NCI-H187 (cell line): ENCODE measurements around the gene PCDHGA11.
"Not testable (repeated sequence)": the region's sequence is repeated elsewhere in the genome, so short reads cannot be mapped to it uniquely, and the experiment has no call there.

ENCODE experiments used
- DNase-seq, 2 experiments: peaks; one replicate each; lab custom pipeline; 2025; lab: John Stamatoyannopoulos, UW

PCDHGA11 gene

GRCh38 chr5:141398608-141399007 lies 22.2 kb upstream of the PCDHGA11 start:
- no peak for DNase-seq

DNA sequence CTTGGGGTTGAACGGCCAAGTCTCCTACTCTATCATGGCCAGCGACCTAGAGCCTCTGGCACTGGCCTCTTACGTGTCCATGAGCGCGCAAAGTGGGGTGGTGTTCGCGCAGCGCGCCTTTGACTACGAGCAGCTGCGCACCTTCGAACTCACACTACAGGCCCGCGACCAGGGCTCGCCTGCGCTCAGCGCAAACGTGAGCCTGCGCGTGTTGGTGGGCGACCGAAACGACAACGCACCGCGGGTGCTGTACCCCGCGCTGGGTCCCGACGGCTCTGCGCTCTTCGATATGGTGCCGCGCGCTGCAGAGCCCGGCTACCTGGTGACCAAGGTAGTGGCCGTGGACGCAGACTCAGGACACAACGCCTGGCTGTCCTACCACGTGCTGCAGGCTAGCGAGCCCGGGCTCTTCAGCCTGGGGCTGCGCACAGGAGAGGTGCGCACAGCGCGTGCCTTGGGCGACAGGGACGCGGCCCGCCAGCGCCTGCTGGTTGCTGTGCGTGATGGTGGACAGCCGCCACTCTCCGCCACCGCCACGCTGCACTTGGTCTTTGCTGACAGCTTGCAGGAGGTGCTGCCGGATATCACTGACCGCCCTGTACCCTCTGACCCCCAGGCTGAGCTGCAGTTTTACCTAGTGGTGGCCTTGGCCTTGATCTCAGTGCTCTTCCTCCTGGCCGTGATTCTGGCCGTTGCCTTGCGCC lies 21.1 kb upstream of the PCDHGA11 start:
- DNase-seq, result no peak

GRCh38 chr5:141402553-141403243 lies 18.2 kb upstream of the PCDHGA11 start, which contains the start of gene PCDHGA9:
Gene PCDHGA9, plus strand, starts transcription at chr5:141402778. Its CDS starts 175 bp downstream, at chr5:141402953.
- DNase-seq, result no peak

DNA sequence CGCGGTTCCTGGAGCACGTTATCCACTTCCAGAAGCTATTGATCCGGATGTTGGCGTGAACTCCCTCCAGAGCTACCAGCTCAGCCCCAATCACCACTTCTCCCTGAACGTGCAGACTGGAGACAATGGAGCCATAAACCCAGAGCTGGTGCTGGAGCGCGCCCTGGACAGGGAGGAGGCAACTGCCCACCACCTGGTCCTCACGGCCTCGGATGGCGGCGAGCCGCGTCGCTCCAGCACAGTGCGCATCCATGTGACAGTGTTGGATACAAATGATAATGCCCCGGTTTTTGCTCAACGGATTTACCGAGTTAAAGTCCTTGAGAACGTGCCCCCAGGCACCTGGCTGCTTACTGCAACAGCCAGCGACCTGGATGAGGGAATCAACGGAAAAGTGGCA lies 17.5 kb upstream of the PCDHGA11 start:
- no peak for DNase-seq

DNA sequence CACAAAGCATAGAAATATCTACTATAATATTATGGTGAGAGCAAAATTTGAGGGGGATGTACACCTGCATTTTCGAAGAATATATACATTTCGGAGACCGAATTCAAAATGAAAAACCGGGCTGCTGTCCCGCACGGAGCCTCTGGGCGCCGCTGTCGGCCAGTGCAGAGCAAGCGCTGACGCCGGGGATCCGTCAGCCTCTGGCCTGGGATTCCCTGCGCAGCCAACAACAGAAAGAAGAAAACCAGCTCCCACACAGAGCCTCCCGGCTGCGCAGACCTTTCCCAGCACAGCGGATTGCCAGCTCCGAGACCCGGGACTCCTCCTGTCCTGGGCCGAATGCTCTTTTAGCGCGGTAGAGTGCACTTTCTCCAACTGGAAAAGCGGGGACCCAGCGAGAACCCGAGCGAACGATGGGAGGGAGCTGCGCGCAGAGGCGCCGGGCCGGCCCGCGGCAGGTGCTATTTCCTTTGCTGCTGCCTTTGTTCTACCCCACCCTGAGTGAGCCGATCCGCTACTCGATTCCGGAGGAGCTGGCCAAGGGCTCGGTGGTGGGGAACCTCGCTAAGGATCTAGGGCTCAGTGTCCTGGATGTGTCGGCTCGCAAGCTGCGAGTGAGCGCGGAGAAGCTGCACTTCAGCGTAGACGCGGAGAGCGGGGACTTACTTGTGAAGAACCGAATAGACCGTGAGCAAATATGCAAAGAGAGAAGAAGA lies 12.9 kb upstream of the PCDHGA11 start, which contains the start of gene PCDHGB6:
TSS of gene PCDHGB6 (plus strand) at position 232 of the 716 bp plus-strand sequence. CDS start at position 414, 182 bp downstream.
- DNase-seq, result not testable (repeated sequence)

- DNase-seq, result no peak
Observed at GRCh38 chr5:141409598-141410306, 11.1 kb upstream of the PCDHGA11 start.

- DNase-seq, result no peak
Observed at GRCh38 chr5:141411575-141411974, 9.3 kb upstream of the PCDHGA11 start.

DNA sequence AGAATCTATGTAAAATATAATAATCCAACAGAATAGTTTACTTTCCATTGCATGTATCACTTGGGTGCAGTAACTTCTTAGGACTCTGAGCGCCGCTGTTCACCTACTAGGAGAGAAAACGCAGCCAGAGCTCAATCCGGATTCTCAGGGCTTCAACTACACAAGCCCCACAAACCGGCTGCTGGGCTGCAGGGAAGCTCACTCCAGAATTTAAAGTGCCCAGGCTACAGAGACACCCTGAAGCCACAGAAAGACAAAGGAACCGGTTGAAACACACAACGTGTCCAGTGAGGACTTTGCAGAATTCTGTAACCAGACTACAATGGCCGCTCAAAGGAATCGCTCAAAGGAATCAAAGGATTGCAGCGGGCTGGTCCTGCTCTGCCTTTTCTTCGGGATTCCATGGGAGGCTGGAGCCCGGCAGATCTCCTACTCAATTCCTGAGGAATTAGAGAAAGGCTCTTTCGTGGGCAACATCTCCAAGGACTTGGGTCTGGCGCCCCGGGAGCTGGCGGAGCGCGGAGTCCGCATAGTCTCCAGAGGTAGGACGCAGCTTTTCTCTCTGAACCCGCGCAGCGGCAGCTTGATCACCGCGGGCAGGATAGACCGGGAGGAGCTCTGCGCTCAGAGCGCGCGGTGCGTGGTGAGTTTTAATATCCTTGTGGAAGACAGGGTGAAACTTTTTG lies 7.9 kb upstream of the PCDHGA11 start, which contains the start of gene PCDHGA10:
TSS of gene PCDHGA10 (plus strand) at position 134 of the 686 bp plus-strand sequence. CDS start at position 323, 189 bp downstream.
- no peak for DNase-seq

- DNase-seq, result no peak
Observed at GRCh38 chr5:141413540-141414069, 7.2 kb upstream of the PCDHGA11 start.

GRCh38 chr5:141414548-141415274 lies 6.1 kb upstream of the PCDHGA11 start:
- not testable (repeated sequence) for DNase-seq

DNA sequence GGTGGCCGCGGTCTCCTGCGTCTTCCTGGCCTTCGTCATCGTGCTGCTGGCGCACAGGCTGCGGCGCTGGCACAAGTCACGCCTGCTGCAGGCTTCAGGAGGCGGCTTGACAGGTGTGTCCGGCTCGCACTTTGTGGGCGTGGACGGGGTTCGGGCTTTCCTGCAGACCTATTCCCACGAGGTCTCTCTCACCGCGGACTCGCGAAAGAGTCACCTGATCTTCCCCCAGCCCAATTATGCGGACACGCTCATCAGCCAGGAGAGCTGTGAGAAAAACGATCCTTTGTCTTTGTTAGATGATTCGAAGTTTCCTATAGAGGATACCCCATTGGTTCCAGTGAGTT lies 5.6 kb upstream of the PCDHGA11 start:
- DNase-seq, result not testable (repeated sequence)

DNA sequence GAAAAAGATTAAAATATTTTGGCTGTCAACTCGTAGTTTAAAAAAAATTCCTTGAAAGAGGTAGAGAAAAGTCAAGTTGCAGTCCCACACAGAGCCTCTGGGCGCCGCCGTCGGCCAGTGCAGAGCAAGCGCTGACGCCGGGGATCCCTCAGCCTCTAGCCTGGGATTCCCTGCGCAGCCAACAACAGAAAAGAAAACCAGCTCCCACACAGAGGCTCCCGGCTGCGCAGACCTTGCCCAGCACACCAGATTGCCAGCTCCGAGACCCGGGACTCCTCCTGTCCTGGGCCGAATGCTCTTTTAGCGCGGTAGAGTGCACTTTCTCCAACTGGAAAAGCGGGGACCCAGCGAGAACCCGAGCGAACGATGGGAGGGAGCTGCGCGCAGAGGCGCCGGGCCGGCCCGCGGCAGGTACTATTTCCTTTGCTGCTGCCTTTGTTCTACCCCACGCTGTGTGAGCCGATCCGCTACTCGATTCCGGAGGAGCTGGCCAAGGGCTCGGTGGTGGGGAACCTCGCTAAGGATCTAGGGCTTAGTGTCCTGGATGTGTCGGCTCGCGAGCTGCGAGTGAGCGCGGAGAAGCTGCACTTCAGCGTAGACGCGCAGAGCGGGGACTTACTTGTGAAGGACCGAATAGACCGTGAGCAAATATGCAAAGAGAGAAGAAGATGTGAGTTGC lies 3.2 kb upstream of the PCDHGA11 start, which contains the start of gene PCDHGB7:
TSS of gene PCDHGB7 (plus strand) at position 184 of the 679 bp plus-strand sequence. CDS start at position 367, 183 bp downstream.
- not testable (repeated sequence) for DNase-seq

- DNase-seq, result no peak
Observed at GRCh38 chr5:141419074-141419880, 1.6 kb upstream of the PCDHGA11 start.

DNA sequence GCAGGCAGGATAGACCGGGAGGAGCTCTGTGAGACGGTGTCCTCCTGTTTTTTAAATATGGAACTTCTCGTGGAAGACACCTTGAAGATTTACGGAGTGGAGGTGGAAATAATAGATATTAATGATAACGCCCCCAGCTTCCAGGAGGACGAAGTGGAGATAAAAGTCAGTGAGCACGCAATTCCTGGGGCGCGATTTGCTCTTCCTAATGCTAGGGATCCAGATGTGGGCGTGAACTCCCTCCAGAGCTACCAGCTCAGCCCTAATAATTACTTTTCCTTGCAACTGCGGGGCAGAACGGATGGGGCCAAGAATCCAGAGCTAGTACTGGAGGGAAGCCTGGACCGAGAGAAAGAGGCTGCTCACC lies 621 bp downstream of the PCDHGA11 start:
- DNase-seq, result no peak

DNA sequence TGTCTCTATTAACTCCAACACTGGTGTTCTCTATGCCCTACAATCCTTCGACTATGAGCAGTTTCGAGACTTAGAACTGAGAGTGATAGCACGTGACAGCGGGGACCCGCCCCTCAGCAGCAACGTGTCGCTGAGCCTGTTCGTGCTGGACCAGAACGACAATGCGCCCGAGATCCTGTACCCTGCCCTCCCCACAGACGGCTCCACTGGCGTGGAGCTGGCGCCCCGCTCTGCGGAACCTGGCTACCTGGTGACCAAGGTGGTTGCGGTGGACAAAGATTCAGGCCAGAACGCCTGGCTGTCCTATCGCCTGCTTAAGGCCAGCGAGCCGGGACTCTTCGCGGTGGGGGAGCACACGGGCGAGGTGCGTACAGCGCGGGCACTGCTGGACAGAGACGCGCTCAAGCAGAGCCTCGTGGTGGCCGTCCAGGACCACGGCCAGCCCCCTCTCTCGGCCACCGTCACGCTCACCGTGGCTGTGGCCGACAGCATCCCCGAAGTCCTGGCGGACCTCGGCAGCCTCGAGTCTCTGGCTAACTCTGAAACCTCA lies 2.0 kb downstream of the PCDHGA11 start:
- no peak for DNase-seq

DNA sequence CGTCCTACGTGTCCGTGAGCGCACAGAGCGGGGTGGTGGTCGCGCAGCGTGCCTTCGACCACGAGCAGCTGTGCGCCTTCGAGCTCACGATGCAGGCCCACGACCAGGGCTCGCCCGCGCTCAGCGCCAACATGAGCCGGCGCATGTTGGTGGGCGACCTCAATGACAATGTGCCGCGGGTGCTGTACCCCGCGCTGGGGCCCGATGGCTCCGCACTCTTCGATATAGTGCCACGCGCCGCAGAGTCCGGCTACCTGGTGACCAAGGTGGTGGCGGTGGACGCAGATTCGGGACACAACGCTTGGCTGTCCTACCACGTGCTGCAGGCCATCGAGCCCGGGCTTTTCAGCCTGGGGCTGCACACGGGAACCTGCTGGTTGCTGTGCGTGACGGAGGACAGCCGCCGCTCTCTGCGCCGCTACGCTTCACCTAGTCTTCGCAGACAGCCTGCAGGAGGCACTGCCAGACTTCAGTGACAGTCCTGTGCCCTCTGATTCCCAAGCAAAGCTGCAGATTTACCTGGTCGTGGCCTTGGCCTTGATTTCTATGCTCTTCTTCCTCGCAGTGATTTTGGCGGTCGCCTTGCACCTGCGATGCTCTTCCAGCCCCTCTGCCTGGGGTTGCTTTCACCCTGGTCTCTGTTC lies 7.1 kb downstream of the PCDHGA11 start:
- no peak for DNase-seq

DNA sequence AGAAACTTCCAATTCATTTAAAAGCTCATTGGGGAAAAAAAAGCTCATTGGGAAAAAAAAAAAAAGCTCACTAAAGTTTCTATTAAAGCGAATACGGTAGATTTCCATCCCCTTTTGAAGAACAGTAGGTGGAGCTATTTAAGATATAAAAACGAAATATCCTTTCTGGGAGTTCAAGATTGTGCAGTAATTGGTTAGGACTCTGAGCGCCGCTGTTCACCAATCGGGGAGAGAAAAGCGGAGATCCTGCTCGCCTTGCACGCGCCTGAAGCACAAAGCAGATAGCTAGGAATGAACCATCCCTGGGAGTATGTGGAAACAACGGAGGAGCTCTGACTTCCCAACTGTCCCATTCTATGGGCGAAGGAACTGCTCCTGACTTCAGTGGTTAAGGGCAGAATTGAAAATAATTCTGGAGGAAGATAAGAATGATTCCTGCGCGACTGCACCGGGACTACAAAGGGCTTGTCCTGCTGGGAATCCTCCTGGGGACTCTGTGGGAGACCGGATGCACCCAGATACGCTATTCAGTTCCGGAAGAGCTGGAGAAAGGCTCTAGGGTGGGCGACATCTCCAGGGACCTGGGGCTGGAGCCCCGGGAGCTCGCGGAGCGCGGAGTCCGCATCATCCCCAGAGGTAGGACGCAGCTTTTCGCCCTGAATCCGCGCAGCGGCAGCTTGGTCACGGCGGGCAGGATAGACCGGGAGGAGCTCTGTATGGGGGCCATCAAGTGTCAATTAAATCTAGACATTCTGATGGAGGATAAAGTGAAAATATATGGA lies 9.7 kb downstream of the PCDHGA11 start, which contains the start of gene PCDHGA12:
TSS of gene PCDHGA12 (plus strand) at position 176 of the 782 bp plus-strand sequence. CDS start at position 429, 253 bp downstream.
- DNase-seq, result no peak
